Kidney epithelial cell (primary cell): ENCODE measurements around the gene SLC13A5. TPM values are rescaled to one million over a fixed set of nuclear protein-coding genes. Genes with fewer than 3 reads are reported as not detected.

Experiments used
- DNase-seq: peaks from one replicate; pipeline ENCODE4 v3.0.0-alpha.2; 2010; ENCODE audit warnings: low read depth
- H3K27me3 ChIP-seq: 2 replicates; pipeline ENCODE4 v1.6.0; 2011; ENCODE audit warnings: low read length; ENCODE audit not compliant: control insufficient read depth, insufficient read depth
- H3K36me3 ChIP-seq: 2 replicates; pipeline ENCODE4 v1.5.1; 2011; ENCODE audit warnings: low read length; ENCODE audit not compliant: control insufficient read depth, insufficient read depth
- H3K4me3 ChIP-seq: 2 replicates; pipeline ENCODE4 v1.5.1; 2011; ENCODE audit warnings: low read depth, mild to moderate bottlenecking, control low read depth, low read length
- CTCF ChIP-seq: IDR thresholded peaks from 2 replicates; pipeline ENCODE4 v1.5.1; 2011; ENCODE audit warnings: mild to moderate bottlenecking, moderate library complexity, low read length, control low read depth, inconsistent platforms; ENCODE audit not compliant: insufficient read depth, poor library complexity, severe bottlenecking
- total RNA-seq: library from RNA; depleted of rRNA; stranded (reverse); fragments of >200 nt; gene quantifications from 2 replicates; pipeline ENCODE4 v1.2.3, GENCODE V29; 2015

The SLC13A5 gene
- total RNA-seq, 1 donor from 2014 or later, result 0.08 TPM

GRCh38 chr17:6682339-6682738 is 30.8 kb downstream of the SLC13A5 start:
- H3K36me3 ChIP-seq, result no peaks in the 10 kb centered on the region
- DNase-seq, result no peak
- no peak for TF ChIP-seq CTCF
- no peak overlapping the region for H3K4me3 ChIP-seq
- peaks cover 17% of the 10 kb centered on the region for H3K27me3 ChIP-seq

DNA sequence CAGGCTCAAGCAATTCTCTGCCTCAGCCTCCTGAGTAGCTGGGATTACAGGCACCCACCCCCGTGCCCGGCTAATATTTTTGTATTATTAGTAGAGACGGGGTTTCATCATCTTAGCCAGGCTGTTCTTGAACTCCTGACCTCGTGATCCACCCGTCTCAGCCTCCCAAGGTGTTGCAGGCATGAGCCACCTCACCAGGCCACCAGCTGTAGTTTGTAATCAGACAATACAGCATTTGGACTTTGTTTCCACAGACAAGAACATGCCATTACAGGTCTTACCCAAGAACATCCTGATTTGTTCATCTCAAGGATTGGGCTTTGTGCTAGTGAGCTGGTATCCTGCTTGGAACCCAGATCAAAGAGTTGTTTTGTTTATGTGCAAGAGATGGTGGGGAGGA is 31.5 kb downstream of the SLC13A5 start:
- Histone ChIP-seq H3K4me3 (no peak overlapping the region), H3K27me3 (peaks cover 20% of the 10 kb centered on the region), H3K36me3 (no peaks in the 10 kb centered on the region)
- no peak for TF ChIP-seq CTCF
- DNase-seq, result no peak

- no peak overlapping the region for H3K4me3 ChIP-seq
- no peak for DNase-seq
- TF ChIP-seq CTCF, result no peak
- H3K27me3 ChIP-seq, result peaks cover 19% of the 10 kb centered on the region
- no peaks in the 10 kb centered on the region for H3K36me3 ChIP-seq
Measured at GRCh38 chr17:6681176-6681575, 32.0 kb downstream of the SLC13A5 start.

DNA sequence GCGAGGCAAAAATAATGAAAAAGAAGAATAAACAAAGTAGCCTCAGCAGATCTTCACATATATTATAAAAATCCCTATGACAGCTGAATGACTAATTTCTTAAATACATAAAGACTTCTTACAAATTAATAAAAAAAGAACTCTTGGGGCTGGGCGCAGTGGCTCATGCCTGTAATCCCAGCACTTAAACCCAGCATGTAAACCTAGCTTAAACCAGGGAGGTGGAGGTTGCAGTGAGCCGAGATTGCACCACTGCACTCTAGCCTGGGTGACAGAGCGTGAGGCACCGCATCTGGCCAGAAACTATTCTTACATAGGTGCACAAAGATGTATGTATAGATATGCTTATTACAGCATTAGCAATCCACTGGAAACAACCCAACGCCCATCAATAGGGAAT is 33.9 kb downstream of the SLC13A5 start:
- H3K27me3 ChIP-seq, result peaks cover 25% of the 10 kb centered on the region
- no peak for DNase-seq
- H3K36me3 ChIP-seq, result no peaks in the 10 kb centered on the region
- H3K4me3 ChIP-seq, result no peak overlapping the region
- TF ChIP-seq CTCF, result no peak

DNA sequence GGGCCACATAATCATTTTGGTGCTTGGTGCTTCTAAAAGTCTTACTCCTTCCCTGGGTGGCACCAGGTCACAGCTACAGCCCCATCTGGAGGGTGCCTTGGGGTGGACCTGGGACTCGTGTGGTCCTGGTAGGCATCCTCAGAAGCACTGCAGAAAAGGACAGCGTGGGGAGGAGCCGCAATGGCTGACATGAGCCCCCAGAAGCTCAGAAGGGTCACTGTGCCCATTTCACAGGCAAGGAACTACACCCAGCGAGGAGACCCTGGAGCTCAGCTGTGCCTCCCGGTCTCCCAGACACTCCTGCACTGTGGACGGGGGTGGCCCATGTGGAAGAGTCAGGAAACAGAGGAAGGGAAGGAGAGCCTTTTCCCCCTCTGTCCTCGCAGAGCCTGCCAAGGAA is 35.2 kb downstream of the SLC13A5 start:
- TF ChIP-seq CTCF, result no peak
- Histone ChIP-seq H3K36me3 (no peaks in the 10 kb centered on the region), H3K4me3 (no peak overlapping the region), H3K27me3 (peaks cover 23% of the 10 kb centered on the region)
- DNase-seq, result no peak

DNA sequence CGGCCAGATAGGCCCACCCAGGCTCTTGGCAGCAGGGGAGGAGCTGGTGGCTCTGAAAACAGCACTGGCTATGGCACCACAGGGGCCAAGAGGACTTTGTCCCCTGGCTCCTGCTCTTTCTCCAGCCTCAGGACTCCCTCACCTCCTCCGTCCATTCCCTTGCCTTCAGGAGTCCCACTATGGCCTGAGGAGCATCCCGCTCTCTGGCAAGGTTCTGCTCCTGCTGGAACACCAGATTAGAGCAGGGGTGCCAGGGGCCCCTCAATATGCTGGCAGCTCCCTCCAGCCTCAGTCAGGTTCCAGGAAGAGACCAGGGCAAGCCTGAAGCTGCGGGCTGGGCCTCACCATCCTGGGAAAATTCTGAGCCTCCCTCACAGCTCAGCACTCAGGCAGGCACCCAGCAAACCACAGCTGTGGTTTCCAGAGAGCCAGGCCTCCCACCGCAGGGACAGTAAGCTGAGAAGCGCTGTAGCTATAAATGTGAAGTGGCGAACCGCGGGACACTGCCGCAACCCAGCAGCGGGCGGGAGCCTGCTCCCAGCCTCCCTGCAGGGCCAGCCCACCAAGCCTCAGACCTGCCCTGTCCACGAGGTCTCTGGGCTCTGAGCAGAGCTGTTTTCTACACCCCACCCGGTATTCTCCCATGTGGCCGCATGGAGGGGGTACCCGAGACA is 35.9 kb downstream of the SLC13A5 start:
- Histone ChIP-seq H3K27me3 (peaks cover 21% of the 10 kb centered on the region), H3K36me3 (no peaks in the 10 kb centered on the region), H3K4me3 (no peak overlapping the region)
- no peak for DNase-seq
- TF ChIP-seq CTCF, result no peak
